ENCODE results near the gene MORN1. TPM values are rescaled to one million over a fixed set of nuclear protein-coding genes. Genes with fewer than 3 reads are reported as not detected.

Gene MORN1
- total and polyA plus RNA-seq, 9 of the 15 experiments (the other 6 are each of a cell fraction or from before 2014, with no cell fraction given) = 0.24 to 9.3 (median 4.2) TPM

- TF ChIP-seq POLR2A (conservative IDR thresholded peaks at IDR 0.05) (0 out of 2 replicates have a peak, but pooled peaks have one; percentile 18), POLR2G (IDR thresholded peaks at IDR 0.05; ENCODE audit: low read depth, low read length) (peak; percentile 18), NFATC3 (IDR thresholded peaks at IDR 0.05) (no peak), FIP1L1 (IDR thresholded peaks at IDR 0.05; ENCODE audit: low read depth, low read length, poor library complexity, severe bottlenecking) (no peak), ZNF444 (CRISPR knock-in tag; IDR thresholded peaks at IDR 0.05) (no peak), TAF1 (IDR thresholded peaks at IDR 0.05; ENCODE audit: control insufficient read depth, extremely low read depth, insufficient read depth, low read length, severe bottlenecking) (no peak), SAFB (IDR thresholded peaks at IDR 0.05; ENCODE audit: borderline replicate concordance, low read depth, low read length) (no peak), ZNF133 (CRISPR knock-in tag; IDR thresholded peaks at IDR 0.05) (no peak), MTA2 (IDR thresholded peaks at IDR 0.05; ENCODE audit: low read depth) (no peak), THAP7 (CRISPR knock-in tag; IDR thresholded peaks at IDR 0.05) (no peak), GTF2F1 (IDR thresholded peaks at IDR 0.05; ENCODE audit: low read depth, low read length) (no peak), E4F1 (CRISPR knock-in tag; IDR thresholded peaks at IDR 0.05; ENCODE audit: borderline replicate concordance) (no peak), ZNF184 (CRISPR knock-in tag; IDR thresholded peaks at IDR 0.05) (no peak)
- TF ChIP-seq, protein P1, sequence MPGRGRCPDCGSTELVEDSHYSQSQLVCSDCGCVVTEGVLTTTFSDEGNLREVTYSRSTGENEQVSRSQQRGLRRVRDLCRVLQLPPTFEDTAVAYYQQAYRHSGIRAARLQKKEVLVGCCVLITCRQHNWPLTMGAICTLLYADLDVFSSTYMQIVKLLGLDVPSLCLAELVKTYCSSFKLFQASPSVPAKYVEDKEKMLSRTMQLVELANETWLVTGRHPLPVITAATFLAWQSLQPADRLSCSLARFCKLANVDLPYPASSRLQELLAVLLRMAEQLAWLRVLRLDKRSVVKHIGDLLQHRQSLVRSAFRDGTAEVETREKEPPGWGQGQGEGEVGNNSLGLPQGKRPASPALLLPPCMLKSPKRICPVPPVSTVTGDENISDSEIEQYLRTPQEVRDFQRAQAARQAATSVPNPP (IDR thresholded peaks at IDR 0.05; ENCODE audit: borderline replicate concordance, insufficient read depth, insufficient read length) = no peak
Observed at GRCh38 chr1:2405588-2406295, 14.4 kb upstream of the MORN1 start (continued).

Data from K562 (cell line).